ENCODE data around the gene PRRT2.
"Not testable (repeated sequence)": the region's sequence is repeated elsewhere in the genome, so short reads cannot be mapped to it uniquely, and the experiment has no call there.

Gene PRRT2

GRCh38 chr16:29811896-29812665, at the start of gene PRRT2:
Gene PRRT2 (plus strand): TSS chr16:29812193. CDS start chr16:29813055, 862 bp downstream.
- peak; percentile 92 for DNase-seq

GRCh38 chr16:29763326-29763725, 48.7 kb upstream of the PRRT2 start:
- DNase-seq = no peak

- no peak for DNase-seq
Observed at GRCh38 chr16:29765167-29766032, 46.6 kb upstream of the PRRT2 start.

GRCh38 chr16:29766571-29766970, 45.4 kb upstream of the PRRT2 start:
- DNase-seq = no peak

- DNase-seq = no peak
Observed at GRCh38 chr16:29767062-29767461, 44.9 kb upstream of the PRRT2 start.

- DNase-seq = no peak
Observed at GRCh38 chr16:29769507-29769906, 42.5 kb upstream of the PRRT2 start.

- no peak for DNase-seq
Observed at GRCh38 chr16:29770250-29770929, 41.6 kb upstream of the PRRT2 start.

- not testable (repeated sequence) for DNase-seq
Observed at GRCh38 chr16:29772330-29772729, 39.7 kb upstream of the PRRT2 start.

GRCh38 chr16:29774730-29775129, 37.3 kb upstream of the PRRT2 start:
- no peak for DNase-seq

- DNase-seq = no peak
Observed at GRCh38 chr16:29775742-29776408, 36.1 kb upstream of the PRRT2 start.

GRCh38 chr16:29777576-29778350, 34.2 kb upstream of the PRRT2 start, which contains the start of gene ZG16:
Gene ZG16 (plus strand): TSS chr16:29778256. CDS start chr16:29779267, 1,011 bp downstream.
- DNase-seq = no peak

GRCh38 chr16:29779474-29779873, 32.5 kb upstream of the PRRT2 start:
- DNase-seq = no peak

- not testable (repeated sequence) for DNase-seq
Observed at GRCh38 chr16:29783094-29783953, 28.7 kb upstream of the PRRT2 start.

- no peak for DNase-seq
Observed at GRCh38 chr16:29784157-29784556, 27.8 kb upstream of the PRRT2 start.

GRCh38 chr16:29784901-29785500, 27.0 kb upstream of the PRRT2 start:
- peak; percentile 68 for DNase-seq

- not testable (repeated sequence) for DNase-seq
Observed at GRCh38 chr16:29787155-29787554, 24.8 kb upstream of the PRRT2 start.

- DNase-seq = no peak
Observed at GRCh38 chr16:29789775-29790182, 22.2 kb upstream of the PRRT2 start.

GRCh38 chr16:29790183-29790948, 21.6 kb upstream of the PRRT2 start, which contains the start of gene KIF22:
Gene KIF22 (plus strand): TSS chr16:29790751. CDS start chr16:29790760, 9 bp downstream.
- peak; percentile 99 for DNase-seq

Data from femur (tissue), 1 donor.